Transverse colon (tissue), 4 donors: ENCODE data around the gene RCAN1. TPM values are rescaled to one million over a fixed set of nuclear protein-coding genes. Genes with fewer than 3 reads are reported as not detected.

Experiments
- DNase-seq: peaks from one replicate; pipeline ENCODE4 v3.0.0-alpha.2; 2019
- H3K27ac ChIP-seq, 4 donors: fragments of 200-600 bp; sonication (generic); 2 replicates each; pipeline ENCODE4 v1.5.1; 2016 to 2018; ENCODE audit warnings: inconsistent platforms in 4 of 4
- H3K27me3 ChIP-seq: fragments of 200-600 bp; sonication (generic); 2 replicates; pipeline ENCODE4 v1.5.1; 2017; ENCODE audit warnings: inconsistent platforms
- H3K36me3 ChIP-seq, 4 donors: fragments of 200-600 bp; sonication (generic); 2 replicates each; pipeline ENCODE4 v1.5.1; 2017 to 2019; ENCODE audit warnings: inconsistent platforms in 4 of 4
- H3K4me1 ChIP-seq, 4 donors: fragments of 200-600 bp; sonication (generic); 2 replicates each; pipeline ENCODE4 v1.5.1; 2017 to 2020; ENCODE audit warnings: inconsistent platforms in 4 of 4
- H3K4me3 ChIP-seq, 4 donors: fragments of 200-600 bp; sonication (generic); 1 replicate in 1 of 4; 2 replicates in 3 of 4; pipeline versions ENCODE4 v1.5.1 to v1.6.1; 2017 to 2019; ENCODE audit warnings: inconsistent platforms in 4 of 4
- H3K9me3 ChIP-seq, 2 donors: fragments of 200-600 bp; sonication (generic); 2 replicates each; pipeline ENCODE4 v1.5.1; 2017 to 2019; ENCODE audit warnings: inconsistent platforms in 2 of 2
- CTCF ChIP-seq, 5 experiments: fragments of 200-600 bp in 3 of 5; fragments of 450-650 bp in 2 of 5; sonication (generic) in 3 of 5; IDR thresholded peaks; 1 replicate in 2 of 5; 2 replicates in 3 of 5; pipeline ENCODE4 v1.5.1; 2016 to 2017; ENCODE audit warnings: antibody characterized with exemption in 5 of 5, inconsistent platforms in 3 of 5, mild to moderate bottlenecking in 2 of 5, moderate library complexity in 1 of 5
- EP300 ChIP-seq: sonication (generic); formaldehyde crosslinking; IDR thresholded peaks from one replicate; pipeline ENCODE4 v1.6.1; 2017; ENCODE audit warnings: antibody characterized with exemption, low read depth
- POLR2A ChIP-seq: fragments of 450-650 bp; IDR thresholded peaks from one replicate; pipeline ENCODE4 v1.6.1; 2016; ENCODE audit warnings: antibody characterized with exemption, mild to moderate bottlenecking, moderate library complexity
- POLR2AphosphoS5 ChIP-seq, 3 donors: sonication (generic); formaldehyde crosslinking; IDR thresholded peaks; one replicate each; pipeline ENCODE4 v1.6.1; 2016; ENCODE audit warnings: antibody characterized with exemption in 3 of 3
- WGBS, 2 donors: methylation state at CpG; one replicate each; pipeline ENCODE4 v1.1.5; 2018; ENCODE audit warnings: low coverage in 1 of 2; 5-methylcytosine and 5-hydroxymethylcytosine counted together
- in situ Hi-C, 4 donors: fragments of 200-750 bp; cut with MboI; loops; one replicate each; pipeline versions ENCODE4 v1.15.0 to v1.15.1; 2017; ENCODE audit warnings: low sequenced_read_pairs in 3 of 4, low pct_ligation_motif_present in 1 of 4, low pct_unique_long_range_greater_than_20kb in 1 of 4
- intact Hi-C: fragments of 100-400 bp; cut with DNase I; formaldehyde crosslinking; loops from one replicate; pipeline ENCODE4 v1.15.1; 2023; ENCODE audit warnings: low total_unique reads
- total RNA-seq, 4 donors: library from RNA; depleted of rRNA; stranded (reverse); fragments of >200 nt; gene quantifications; one replicate each; pipeline ENCODE4 v1.1.0, GENCODE V29; 2016

Gene RCAN1
- total RNA-seq, 4 donors from 2014 or later = 39.5 to 68.8 (median 57.8) TPM

- WGBS, 2 donors = 93 to 100% methylated on average over 3 of the region's 3 CpGs
- in situ Hi-C loops = no loop called here
Measured at GRCh38 chr21:34535886-34536285, 79.0 kb downstream of the RCAN1 start.

GRCh38 chr21:34534522-34534921 lies 80.4 kb downstream of the RCAN1 start:
- no peak overlapping the region for H3K4me3 ChIP-seq
- H3K27me3 ChIP-seq = no peaks in the 10 kb centered on the region
- DNase-seq = no peak
- no peaks in the 10 kb centered on the region for H3K9me3 ChIP-seq
- WGBS, 2 donors = 60 to 72% methylated on average over 1 to 4 of the region's 4 CpGs
- no peaks in the 10 kb centered on the region for H3K4me1 ChIP-seq
- intact Hi-C loops (no loop called here), in situ Hi-C loops (no loop called here)
- no peak overlapping the region for H3K27ac ChIP-seq
- TF ChIP-seq EP300 = no peak
- TF ChIP-seq POLR2A = no peak
- no peak for TF ChIP-seq CTCF (IDR thresholded peaks at IDR 0.05)
- no peak for TF ChIP-seq POLR2AphosphoS5 (IDR thresholded peaks at IDR 0.05)
- no peaks in the 10 kb centered on the region for H3K36me3 ChIP-seq

More at GRCh38 chr21:34535886-34536285, 79.0 kb downstream of the RCAN1 start:
- no peak overlapping the region for H3K27ac ChIP-seq
- intact Hi-C loops = no loop called here
- no peaks in the 10 kb centered on the region for H3K27me3 ChIP-seq
- H3K9me3 ChIP-seq = no peaks in the 10 kb centered on the region
- TF ChIP-seq POLR2AphosphoS5 (IDR thresholded peaks at IDR 0.05) = no peak
- no peak for TF ChIP-seq CTCF (IDR thresholded peaks at IDR 0.05)
- no peak for TF ChIP-seq EP300
- no peak for TF ChIP-seq POLR2A
- H3K36me3 ChIP-seq = no peaks in the 10 kb centered on the region
- no peaks in the 10 kb centered on the region for H3K4me1 ChIP-seq
- DNase-seq = no peak
- no peak overlapping the region for H3K4me3 ChIP-seq

GRCh38 chr21:34533938-34534337 lies 81.0 kb downstream of the RCAN1 start:
- no peak for TF ChIP-seq EP300
- no peak for TF ChIP-seq POLR2AphosphoS5 (IDR thresholded peaks at IDR 0.05)
- no peak for TF ChIP-seq POLR2A
- TF ChIP-seq CTCF (IDR thresholded peaks at IDR 0.05) = no peak
- WGBS, 2 donors = 73 to 96% methylated on average over 3 of the region's 3 CpGs
- intact Hi-C loops (no loop called here), in situ Hi-C loops (no loop called here)
- Histone ChIP-seq H3K4me3 (no peak overlapping the region), H3K9me3 (no peaks in the 10 kb centered on the region), H3K4me1 (no peaks in the 10 kb centered on the region), H3K36me3 (no peaks in the 10 kb centered on the region), H3K27ac (no peak overlapping the region), H3K27me3 (no peaks in the 10 kb centered on the region)
- DNase-seq = no peak

GRCh38 chr21:34531399-34531798 lies 83.5 kb downstream of the RCAN1 start:
- no peak for TF ChIP-seq POLR2AphosphoS5 (IDR thresholded peaks at IDR 0.05)
- TF ChIP-seq EP300 = no peak
- no peak for TF ChIP-seq CTCF (IDR thresholded peaks at IDR 0.05)
- TF ChIP-seq POLR2A = no peak
- no peak overlapping the region for H3K27ac ChIP-seq
- 93% methylated on average over 6 of the region's 6 CpGs; no CpG with 5 or more reads in 1 of the 2 donors for WGBS, 2 donors
- H3K4me1 ChIP-seq = peaks cover 3 to 21% (median 7%) of the 10 kb centered on the region in 4 donors
- no peaks in the 10 kb centered on the region for H3K9me3 ChIP-seq
- H3K4me3 ChIP-seq = no peak overlapping the region
- in situ Hi-C loops (no loop called here), intact Hi-C loops (no loop called here)
- no peaks in the 10 kb centered on the region for H3K36me3 ChIP-seq
- no peaks in the 10 kb centered on the region for H3K27me3 ChIP-seq
- no peak for DNase-seq
